Measurements from ENCODE around the gene RASGRP1. TPM values are rescaled to one million over a fixed set of nuclear protein-coding genes. Genes with fewer than 3 reads are reported as not detected.

RASGRP1 gene
- total RNA-seq, 1 experiment from 2014 or later, result 1.6 TPM

GRCh38 chr15:38486936-38487335, 77.7 kb downstream of the RASGRP1 start:
- no peak overlapping the region for H2AFZ ChIP-seq (ENCODE audit: low read depth, low read length, poor library complexity, severe bottlenecking)
- BruUV-seq (replicated peaks), result no TSS peak
- no peaks in the 10 kb centered on the region for H3K4me1 ChIP-seq (ENCODE audit: control insufficient read depth in 1 of 2, insufficient read depth in 2 of 2, low read length in 2 of 2)
- H3K4me3 ChIP-seq (replicated peaks in 1 of 2; ENCODE audit: low read depth in 1 of 2, low read length in 2 of 2), result no peak overlapping the region
- no peaks in the 10 kb centered on the region for H3K27me3 ChIP-seq (ENCODE audit: insufficient read depth, low read length)
- H3K4me2 ChIP-seq (ENCODE audit: low read length), result no peak overlapping the region
- no peak overlapping the region for H3K9ac ChIP-seq (ENCODE audit: low read length)
- ChIA-PET POLR2A (no interaction called here), RAD21 (ENCODE audit: low non-redundant PET in 1 of 2, low total read pairs in 2 of 2, uncharacterized antibody in 2 of 2, unreplicated experiment in 2 of 2) (no interaction called here), CTCF (no interaction called here)
- no peaks in the 10 kb centered on the region for H3K9me2 ChIP-seq (ENCODE audit: insufficient read depth)
- no peak for ATAC-seq
- no peaks in the 10 kb centered on the region for H3K9me3 ChIP-seq (ENCODE audit: control insufficient read depth in 1 of 2, insufficient read depth in 1 of 2, low read depth in 1 of 2, low read length in 2 of 2)
- no peak for TF ChIP-seq CBX3 (IDR thresholded peaks at IDR 0.05; ENCODE audit: low read depth)
- no peak for TF ChIP-seq POLR2AphosphoS5 (IDR thresholded peaks at IDR 0.05; ENCODE audit: low read depth, low read length)
- TF ChIP-seq RAD21 (IDR thresholded peaks at IDR 0.05; ENCODE audit: low read depth), result no peak
- no peak for TF ChIP-seq MAX (IDR thresholded peaks at IDR 0.05)
- TF ChIP-seq SP1 (IDR thresholded peaks at IDR 0.05; ENCODE audit: low read depth), result no peak
- TF ChIP-seq CTCF (IDR thresholded peaks at IDR 0.05 in 2 of 3, conservative IDR thresholded peaks at IDR 0.05 in 1 of 3; ENCODE audit: borderline replicate concordance in 1 of 3, insufficient read depth in 1 of 3, low read depth in 2 of 3, low read length in 2 of 3), result no peak
- TF ChIP-seq POLR2A (IDR thresholded peaks at IDR 0.05; ENCODE audit: borderline replicate concordance, extremely low read depth, insufficient read depth, insufficient read length), result no peak
- no peak for TF ChIP-seq CEBPB (IDR thresholded peaks at IDR 0.05; ENCODE audit: low read depth)
- TF ChIP-seq ZFX (IDR thresholded peaks at IDR 0.05), result no peak
- no peak for TF ChIP-seq EZH2phosphoT487 (IDR thresholded peaks at IDR 0.05; ENCODE audit: borderline replicate concordance)
- no peak for TF ChIP-seq REST (IDR thresholded peaks at IDR 0.05; ENCODE audit: low read depth)
- no peaks in the 10 kb centered on the region for H3K79me2 ChIP-seq (ENCODE audit: insufficient read depth, low read length)
- peaks cover 8 to 12% of the 10 kb centered on the region in 2 experiments; a peak in 2 of 4 replicates for H3K36me3 ChIP-seq (ENCODE audit: control insufficient read depth in 1 of 2, insufficient read depth in 2 of 2, low read length in 2 of 2)
- no peaks in the 10 kb centered on the region; the same call in 1 of the 2 replicates for H4K20me1 ChIP-seq (ENCODE audit: insufficient read depth)
- DNase-seq (ENCODE audit: low read depth, low spot score), result no peak
- H3K27ac ChIP-seq (ENCODE audit: low read depth, low read length), result no peak overlapping the region
- intact Hi-C loops (cut with micrococcal nuclease), result no loop called here

Data from HCT116 (cell line).